ENCODE data around the gene TLE4.
A peak's percentile ranks its signal among the peaks of the same experiment; 100 is the strongest.

The TLE4 gene

DNA sequence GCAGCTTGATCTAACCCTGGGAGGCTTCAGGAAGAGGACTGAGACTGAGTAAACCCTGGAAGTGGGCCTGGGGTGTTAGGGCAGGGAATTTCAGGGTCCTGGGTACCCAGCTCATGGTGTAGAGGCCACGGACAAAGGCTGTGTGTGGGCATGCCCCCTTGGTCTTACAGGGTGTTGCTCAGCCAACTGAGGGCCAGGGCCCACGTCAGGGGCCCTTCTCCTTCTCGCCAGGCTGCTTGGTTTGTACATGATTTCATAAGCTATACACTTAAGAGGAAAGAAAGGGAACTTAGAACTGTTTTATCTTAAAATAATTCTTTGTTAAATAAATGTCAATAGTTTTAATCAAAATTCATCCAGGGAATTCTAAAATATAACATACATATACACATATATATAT is 95.4 kb downstream of the TLE4 start:
- DNase-seq, result no peak

- peak; percentile 72 for DNase-seq
These were observed 96.2 kb downstream of the TLE4 start for GRCh38 chr9:79667817-79668436.

DNA sequence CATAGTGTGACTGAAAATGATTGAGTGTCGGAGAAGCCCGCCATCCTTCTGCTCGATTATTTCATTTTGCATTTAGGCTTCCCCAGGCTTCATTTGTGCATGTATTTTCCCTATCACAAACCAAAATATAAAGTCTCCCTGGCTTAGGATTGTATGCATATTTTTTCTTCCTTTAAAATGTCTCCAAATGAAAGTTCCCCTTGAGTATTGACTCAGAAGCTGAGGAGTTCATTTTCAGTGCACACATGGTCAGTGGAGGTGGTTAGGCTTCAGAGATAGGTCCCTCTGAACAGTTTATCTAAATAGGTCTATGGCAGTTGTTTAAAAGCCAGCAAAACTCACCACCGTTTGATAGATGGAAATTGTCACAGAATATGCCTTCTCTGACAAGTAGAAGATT is 97.2 kb downstream of the TLE4 start:
- no peak for DNase-seq

DNA sequence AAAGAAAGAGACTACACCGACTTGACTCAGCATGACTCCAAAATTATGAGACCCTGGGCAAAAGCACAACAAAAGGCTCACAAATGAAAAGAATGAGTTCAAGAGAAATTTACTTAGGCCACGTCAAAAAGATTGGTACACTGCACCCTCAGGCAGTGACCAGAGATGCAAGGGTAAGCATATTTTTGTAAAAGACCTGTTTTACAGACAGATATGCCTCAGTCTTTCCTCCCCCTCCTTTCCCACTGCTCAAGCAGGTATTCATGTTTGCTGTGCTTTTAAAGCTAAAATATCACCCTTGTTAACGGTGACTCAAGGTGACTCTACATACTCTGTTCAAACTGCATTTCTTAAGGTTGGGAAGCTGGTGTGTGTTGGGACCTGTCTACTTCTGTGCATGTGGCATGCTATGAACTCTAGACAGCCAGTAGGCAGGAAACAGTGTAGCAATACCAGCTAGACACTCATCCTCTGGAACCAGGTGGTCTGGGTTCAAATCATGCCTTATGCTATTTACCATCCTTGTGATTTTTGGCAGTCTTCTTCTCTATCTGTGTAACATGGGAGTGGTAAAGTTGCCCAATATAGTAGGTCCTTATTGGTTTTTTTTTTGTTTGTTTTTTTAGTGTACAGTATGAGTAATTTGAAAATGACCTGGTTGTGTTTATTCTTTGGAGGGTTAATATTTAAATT is 98.7 kb downstream of the TLE4 start:
- DNase-seq, result no peak

DNA sequence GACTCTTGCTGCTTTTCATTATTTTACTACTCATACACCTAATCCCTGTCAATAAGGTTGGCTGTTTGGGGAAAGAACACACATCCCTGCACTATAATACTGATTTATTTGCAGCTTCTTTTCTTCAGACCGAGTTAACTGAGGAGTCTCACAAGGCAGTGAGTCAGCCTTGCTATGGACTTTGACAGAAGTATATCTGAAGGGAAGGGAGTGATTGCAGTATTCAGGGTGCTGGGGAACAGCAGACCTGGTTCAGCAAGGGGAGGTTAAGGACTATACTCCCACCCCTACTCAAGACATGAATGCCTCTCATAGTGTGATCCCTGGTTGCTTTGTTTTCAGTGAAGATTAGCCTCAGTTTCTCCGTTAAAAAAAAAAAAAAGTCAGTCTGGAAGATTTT is 99.8 kb downstream of the TLE4 start:
- no peak for DNase-seq

DNA sequence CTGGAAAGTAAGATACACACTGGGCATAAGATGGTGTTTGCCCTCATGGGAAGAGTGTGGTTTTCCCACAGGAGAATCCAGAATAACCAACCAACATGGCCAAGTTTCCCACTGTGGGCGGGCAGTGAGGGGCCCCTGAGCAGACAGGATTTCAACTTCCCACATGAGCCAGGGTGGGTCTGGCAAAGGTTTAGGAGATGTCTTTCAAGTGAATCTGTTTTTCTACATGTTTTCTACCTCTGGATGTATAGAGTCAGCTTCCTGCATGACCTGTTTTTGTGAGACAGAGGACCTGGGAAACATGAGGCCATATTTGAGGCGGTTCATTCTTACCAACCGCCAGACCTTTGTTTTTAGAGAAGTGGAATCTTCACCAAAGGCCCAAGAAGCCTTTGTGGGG is 100.5 kb downstream of the TLE4 start:
- no peak for DNase-seq

- DNase-seq, result no peak
These were observed 101.1 kb downstream of the TLE4 start for GRCh38 chr9:79672891-79673290.

DNA sequence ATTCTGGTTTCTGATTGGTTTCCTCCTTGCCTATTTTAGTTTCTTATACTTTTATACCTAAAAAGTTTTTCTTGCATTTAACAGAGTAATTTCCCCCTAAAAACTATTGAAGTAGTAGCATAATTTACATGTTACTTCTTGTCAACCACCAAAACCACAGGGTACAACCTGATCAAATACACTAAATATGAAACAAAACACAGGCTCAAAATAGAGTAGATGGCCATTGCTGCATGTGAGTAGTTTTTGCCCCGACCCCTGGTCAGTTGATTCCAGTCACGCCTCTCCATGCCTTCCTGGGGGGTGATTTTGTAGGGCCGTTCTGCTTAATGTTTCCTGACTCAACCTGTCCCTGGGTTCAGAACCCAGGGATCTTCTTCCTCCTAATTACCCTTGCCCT is 101.8 kb downstream of the TLE4 start:
- no peak for DNase-seq

- peak; percentile 6 for DNase-seq
These were observed 102.5 kb downstream of the TLE4 start for GRCh38 chr9:79674052-79674777.

GRCh38 chr9:79681576-79681975 is 109.8 kb downstream of the TLE4 start:
- no peak for DNase-seq

- DNase-seq, result no peak
These were observed 110.4 kb downstream of the TLE4 start for GRCh38 chr9:79682076-79682736.

- no peak for DNase-seq
These were observed 112.3 kb downstream of the TLE4 start for GRCh38 chr9:79684059-79684458.

- no peak for DNase-seq
These were observed 113.2 kb downstream of the TLE4 start for GRCh38 chr9:79684711-79685575.

GRCh38 chr9:79685577-79685976 is 113.8 kb downstream of the TLE4 start:
- no peak for DNase-seq

- no peak for DNase-seq
These were observed 114.8 kb downstream of the TLE4 start for GRCh38 chr9:79686381-79687130.

- no peak for DNase-seq
These were observed 115.3 kb downstream of the TLE4 start for GRCh38 chr9:79687131-79687447.

DNA sequence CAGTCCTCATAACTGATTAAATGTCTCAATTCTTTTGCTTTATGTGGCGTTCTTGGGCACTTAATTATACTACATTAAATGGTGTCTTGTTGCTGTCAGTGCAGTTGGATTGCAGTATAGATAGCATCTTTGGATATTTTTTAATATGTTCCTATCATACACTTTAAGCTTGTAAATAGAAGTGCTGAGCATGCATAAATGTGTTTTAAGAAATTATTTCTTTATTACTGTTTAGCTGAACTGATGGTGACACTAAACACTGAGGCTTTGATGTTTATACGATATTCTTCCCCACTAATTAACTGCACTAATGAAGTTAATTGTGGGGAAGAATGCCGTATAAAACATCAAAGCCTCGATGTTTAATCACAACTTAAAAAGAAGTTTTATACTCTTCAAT is 116.6 kb downstream of the TLE4 start:
- no peak for DNase-seq

- DNase-seq, result no peak
These were observed 117.8 kb downstream of the TLE4 start for GRCh38 chr9:79689576-79689975.

DNA sequence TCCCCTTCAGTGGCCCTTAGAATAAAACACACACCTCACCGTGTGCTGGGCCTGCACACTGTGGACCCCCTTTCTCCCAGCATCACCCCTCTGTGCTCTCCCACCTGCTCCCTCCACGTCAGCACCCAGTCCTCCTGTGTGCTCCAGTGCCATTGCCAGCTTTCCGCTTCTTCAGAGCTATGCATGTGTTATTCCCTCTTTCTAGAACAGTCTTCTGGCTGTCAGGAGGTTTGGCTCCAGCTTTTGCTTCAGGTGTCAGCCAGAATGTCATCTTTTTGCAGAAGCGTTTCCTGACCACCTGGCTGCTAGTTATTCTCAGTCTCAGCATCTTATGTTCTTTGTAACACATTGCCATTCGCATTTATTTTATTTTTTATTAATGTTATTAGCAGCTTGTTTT is 119.7 kb downstream of the TLE4 start:
- no peak for DNase-seq

DNA sequence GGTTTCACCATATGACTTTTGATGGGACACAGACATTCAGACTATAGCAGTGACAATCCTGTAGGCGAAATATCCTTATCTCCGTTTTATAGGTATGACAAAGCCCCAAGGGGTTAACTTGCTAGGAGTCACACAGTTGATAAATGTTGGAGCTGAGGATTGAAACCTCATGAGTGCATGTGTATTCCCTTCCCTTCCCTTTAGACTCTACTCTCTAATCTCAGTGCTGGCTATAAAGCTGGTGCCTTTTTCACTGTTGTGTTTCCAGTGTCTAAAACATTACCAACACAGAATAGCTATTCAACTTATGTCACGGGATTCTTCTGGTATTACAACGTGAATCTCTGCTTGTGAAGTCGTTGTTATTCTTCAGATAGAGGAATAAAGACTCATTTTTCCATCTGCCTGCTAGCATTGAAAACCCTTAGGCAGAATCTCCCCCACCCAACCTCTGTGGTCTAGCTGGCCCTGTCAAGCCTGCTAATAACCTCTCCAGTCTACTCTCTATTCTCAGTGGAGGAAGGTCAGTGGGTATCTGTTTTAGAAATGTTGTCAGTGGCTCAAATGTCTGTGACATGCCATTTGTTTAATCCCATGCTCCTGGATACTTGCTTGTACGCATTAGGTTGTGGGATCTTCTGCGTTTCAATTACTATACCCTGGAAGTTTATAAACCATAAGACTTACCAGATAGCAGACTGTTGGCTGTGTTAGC is 121.2 kb downstream of the TLE4 start:
- no peak for DNase-seq

DNA sequence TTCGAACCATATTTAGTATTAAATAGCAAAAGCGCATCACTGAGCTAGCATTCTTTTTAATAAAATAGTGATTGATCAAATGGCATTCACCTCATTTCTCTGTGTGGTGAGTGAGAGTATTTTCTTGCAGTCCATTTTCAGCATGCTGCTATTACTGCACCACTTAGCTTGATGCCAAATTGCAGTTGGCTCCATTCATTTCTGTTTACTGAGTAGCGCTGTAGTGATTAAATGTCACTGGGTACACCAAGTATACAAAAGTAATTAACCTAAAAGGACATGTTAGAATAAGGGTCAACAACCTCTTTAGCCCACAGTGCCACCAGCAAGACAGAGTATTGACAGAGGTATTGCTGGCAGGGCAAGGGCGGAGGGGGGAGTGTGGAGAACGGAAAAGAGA is 122.0 kb downstream of the TLE4 start:
- DNase-seq, result no peak

DNA sequence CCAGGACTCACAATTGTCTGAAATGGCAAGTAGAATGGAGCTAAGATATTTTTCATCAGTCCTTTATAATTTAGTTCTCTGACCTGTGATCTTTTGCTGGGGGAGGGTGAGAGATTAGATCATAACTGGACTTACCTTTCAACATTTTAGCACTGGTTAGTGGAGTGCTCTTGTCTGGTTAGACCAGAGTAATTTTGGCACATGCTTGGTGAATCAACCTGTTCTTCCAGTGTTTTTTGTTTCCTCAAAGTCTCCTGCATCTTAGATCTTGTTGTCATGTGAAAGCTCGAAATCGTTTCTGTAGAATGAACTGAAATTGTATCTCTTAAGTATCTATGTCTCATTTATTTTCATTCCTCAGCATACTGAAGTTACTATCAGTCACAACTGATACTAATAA is 122.4 kb downstream of the TLE4 start:
- DNase-seq, result no peak
